B cell (primary cell): ENCODE results near the gene ZNF230. TPM values are rescaled to one million over a fixed set of nuclear protein-coding genes. Genes with fewer than 3 reads are reported as not detected.
A peak's percentile ranks its signal among the peaks of the same experiment; 100 is the strongest.

Experiments
- ATAC-seq: fragments of 200-7000 bp; cut with Tn5 transposase; one replicate; pipeline ENCODE4 v1.10.0; 2021; ENCODE audit warnings: low read depth, mild to moderate bottlenecking, moderate number of reproducible peaks, moderate library complexity
- CTCF ChIA-PET: fragments of 350-600 bp; sonication (Branson Sonifier 250); formaldehyde crosslinking; loops from one replicate; lab custom pipeline; 2021; ENCODE audit warnings: antibody characterized with exemption, inconsistent platforms; lab: Charles Lee
- POLR2A ChIA-PET: fragments of 350-600 bp; sonication (Branson Sonifier 250); formaldehyde crosslinking; loops from one replicate; lab custom pipeline; 2021; ENCODE audit warnings: antibody characterized with exemption; lab: Charles Lee
- DNase-seq: peaks from one replicate; pipeline ENCODE4 v3.0.0; 2013
- H2AFZ ChIP-seq: 2 replicates; pipeline ENCODE4 v1.6.1; 2012; ENCODE audit warnings: mild to moderate bottlenecking, low read depth, low read length; ENCODE audit not compliant: insufficient read depth, poor library complexity, severe bottlenecking
- H3K27ac ChIP-seq, 2 donors: 1 replicate in 1 of 2; 2 replicates in 1 of 2; pipeline ENCODE4 v1.5.1; 2012 to 2013; ENCODE audit warnings: low read length in 2 of 2, mild to moderate bottlenecking in 2 of 2, moderate library complexity in 1 of 2
- H3K27me3 ChIP-seq, 4 experiments: fragments of 200-600 bp in 1 of 4; sonication (generic) in 1 of 4; replicated peaks in 1 of 4; 1 replicate in 2 of 4; 2 replicates in 2 of 4; pipeline versions ENCODE4 v1.6.1 to v1.7.0; 2013 to 2016; ENCODE audit warnings: low read length in 3 of 4, mild to moderate bottlenecking in 2 of 4, mixed read lengths in 1 of 4, moderate library complexity in 1 of 4; ENCODE audit not compliant: insufficient read depth in 4 of 4, control insufficient read depth in 3 of 4; ENCODE audit errors: control extremely low read depth in 1 of 4
- H3K36me3 ChIP-seq, 2 experiments: replicated peaks in 1 of 2; 1 replicate in 1 of 2; 2 replicates in 1 of 2; pipeline versions ENCODE4 v1.6.1 to v1.7.1; 2013; ENCODE audit warnings: low read length in 1 of 2; ENCODE audit not compliant: insufficient read depth in 2 of 2, control insufficient read depth in 1 of 2; ENCODE audit errors: control extremely low read depth in 1 of 2, extremely low read depth in 1 of 2
- H3K4me1 ChIP-seq, 2 donors: fragments of 200-600 bp in 1 of 2; sonication (generic) in 1 of 2; 1 replicate in 1 of 2; 2 replicates in 1 of 2; pipeline versions ENCODE4 v1.5.1 to v1.6.1; 2013 to 2017; ENCODE audit warnings: low read length in 2 of 2; ENCODE audit not compliant: control insufficient read depth in 2 of 2, insufficient read depth in 2 of 2
- H3K4me2 ChIP-seq: replicated peaks from 2 replicates; pipeline ENCODE3; 2012; ENCODE audit warnings: mild to moderate bottlenecking, low read depth, low read length; ENCODE audit not compliant: poor library complexity, severe bottlenecking
- H3K4me3 ChIP-seq, 5 experiments: fragments of 200-600 bp in 1 of 5; sonication (generic) in 1 of 5; 1 replicate in 3 of 5; 2 replicates in 2 of 5; pipeline versions ENCODE4 v1.5.1 to v1.7.0; 2011 to 2016; ENCODE audit warnings: low read length in 4 of 5, mild to moderate bottlenecking in 4 of 5, low read depth in 2 of 5, control low read depth in 1 of 5, moderate library complexity in 1 of 5; ENCODE audit not compliant: insufficient read depth in 1 of 5; ENCODE audit errors: control extremely low read depth in 1 of 5, extremely low read depth in 1 of 5
- H3K79me2 ChIP-seq: fragments of 200-600 bp; sonication (generic); one replicate; pipeline ENCODE4 v1.6.0; 2016; ENCODE audit warnings: low read length; ENCODE audit not compliant: control insufficient read depth, insufficient read depth
- H3K9ac ChIP-seq: fragments of 200-600 bp; sonication (generic); 2 replicates; pipeline ENCODE4 v1.6.1; 2017; ENCODE audit warnings: mild to moderate bottlenecking, low read length, moderate library complexity
- H3K9me3 ChIP-seq, 3 donors: one replicate each; pipeline versions ENCODE4 v1.6.1 to v1.7.1; 2013; ENCODE audit warnings: low read length in 2 of 3; ENCODE audit not compliant: control insufficient read depth in 2 of 3, insufficient read depth in 1 of 3; ENCODE audit errors: control extremely low read depth in 1 of 3
- H4K20me1 ChIP-seq: 2 replicates; pipeline ENCODE4 v1.6.0; 2012; ENCODE audit warnings: mild to moderate bottlenecking, low read length; ENCODE audit not compliant: insufficient read depth, control insufficient read depth, poor library complexity, severe bottlenecking
- H3K27ac Mint-ChIP-seq: one replicate; pipeline ENCODE4 v1.8.0; 2021; ENCODE audit warnings: mixed read lengths
- H3K27me3 Mint-ChIP-seq: one replicate; pipeline ENCODE4 v1.8.0; 2021; ENCODE audit warnings: mixed read lengths
- H3K4me1 Mint-ChIP-seq: one replicate; pipeline ENCODE4 v1.8.0; 2021; ENCODE audit warnings: mixed read lengths
- H3K4me3 Mint-ChIP-seq: one replicate; pipeline ENCODE4 v1.8.0; 2021; ENCODE audit warnings: mixed read lengths
- H3K9me3 Mint-ChIP-seq: one replicate; pipeline ENCODE4 v1.8.0; 2022; ENCODE audit warnings: mixed read lengths; ENCODE audit not compliant: insufficient read depth
- CTCF ChIP-seq: fragments of 200-600 bp; IDR thresholded peaks from one replicate; pipeline ENCODE4 v1.8.0; 2022; ENCODE audit warnings: antibody characterized with exemption, mild to moderate bottlenecking
- EZH2 ChIP-seq: IDR thresholded peaks from 2 replicates; pipeline ENCODE4 v1.6.1; 2012; ENCODE audit warnings: borderline replicate concordance, low read depth, mild to moderate bottlenecking, moderate library complexity, low read length; ENCODE audit not compliant: insufficient read depth, poor library complexity, severe bottlenecking
- WGBS: methylation state at CpG from one replicate; pipeline ENCODE4 v1.1.5; 2013; ENCODE audit warnings: missing lambda C conversion rate; ENCODE audit not compliant: insufficient coverage; 5-methylcytosine and 5-hydroxymethylcytosine counted together
- intact Hi-C: fragments of 100-400 bp; cut with micrococcal nuclease; formaldehyde crosslinking; loops from one replicate; pipeline ENCODE4 v1.10.0; 2022
- polyA plus RNA-seq: library from polyadenylated mRNA; depleted of rRNA; stranded (reverse); fragments of >200 nt; gene quantifications from 2 replicates; pipeline ENCODE4 v1.2.3, GENCODE V29; 2012
- total RNA-seq, 2 donors: library from RNA; stranded (reverse); fragments of 120-200 nt in 1 of 2; gene quantifications; 1 replicate in 1 of 2; 2 replicates in 1 of 2; pipeline versions ENCODE4 v1.2.3 to v1.2.4, GENCODE V29; 2013 to 2022

Gene ZNF230
- total and polyA plus RNA-seq, 2 donors (not counting 1 experiment from before 2014, with no cell fraction given) = 3.7 to 16.8 TPM

GRCh38 chr19:43960411-43960810, 42.3 kb upstream of the ZNF230 start:
- DNase-seq = no peak
- H3K27me3 Mint-ChIP-seq = no peaks in the 10 kb centered on the region
- H3K27me3 ChIP-seq = no peaks in the 10 kb centered on the region
- H3K9me3 ChIP-seq = peaks cover 21 to 58% (median 22%) of the 10 kb centered on the region in 3 donors
- no peak overlapping the region for H3K4me2 ChIP-seq
- no peaks in the 10 kb centered on the region for H3K4me1 Mint-ChIP-seq
- no peak overlapping the region for H3K4me3 Mint-ChIP-seq
- CTCF ChIA-PET = no interaction called here
- TF ChIP-seq EZH2 = no peak
- no peak overlapping the region for H3K27ac Mint-ChIP-seq
- H3K4me3 ChIP-seq = no peak overlapping the region
- no peaks in the 10 kb centered on the region for H3K79me2 ChIP-seq
- 68% methylated on average over 4 of the region's 4 CpGs for WGBS
- ATAC-seq = no peak
- no peak overlapping the region for H2AFZ ChIP-seq
- intact Hi-C loops = no loop called here
- POLR2A ChIA-PET = no interaction called here
- H4K20me1 ChIP-seq = no peaks in the 10 kb centered on the region
- H3K36me3 ChIP-seq = peaks cover 6% of the 10 kb centered on the region in 2 experiments
- H3K4me1 ChIP-seq = no peaks in the 10 kb centered on the region
- H3K9me3 Mint-ChIP-seq = peaks cover 16% of the 10 kb centered on the region
- no peak overlapping the region for H3K9ac ChIP-seq
- H3K27ac ChIP-seq = no peak overlapping the region

GRCh38 chr19:43966079-43966694, 36.6 kb upstream of the ZNF230 start:
- WGBS = 92% methylated on average over 2 of the region's 3 CpGs
- Mint-ChIP-seq H3K27ac (no peak overlapping the region), H3K9me3 (peaks cover 28% of the 10 kb centered on the region), H3K27me3 (no peaks in the 10 kb centered on the region), H3K4me3 (no peak overlapping the region), H3K4me1 (no peaks in the 10 kb centered on the region)
- Histone ChIP-seq H3K79me2 (no peaks in the 10 kb centered on the region), H3K27ac (no peak overlapping the region), H3K27me3 (no peaks in the 10 kb centered on the region), H3K9me3 (peaks cover 25 to 63% (median 32%) of the 10 kb centered on the region in 3 donors), H3K9ac (no peak overlapping the region), H3K4me1 (no peaks in the 10 kb centered on the region), H3K4me3 (peak overlapping the region in 1 of 5 experiments; percentile 19), H3K4me2 (no peak overlapping the region), H3K36me3 (peaks cover 7 to 20% of the 10 kb centered on the region in 2 experiments), H2AFZ (no peak overlapping the region), H4K20me1 (no peaks in the 10 kb centered on the region)
- ATAC-seq (no peak), DNase-seq (no peak)
- TF ChIP-seq EZH2 (no peak), CTCF (no peak)
- POLR2A ChIA-PET = no interaction called here
- intact Hi-C loops = no loop called here
- CTCF ChIA-PET = no interaction called here
